ENCODE results near the gene LAMP2.

The LAMP2 gene

GRCh38 chrX:120402369-120402768 lies 66.7 kb downstream of the LAMP2 start:
- TF ChIP-seq ZNF596 (tag by site-specific recombination; IDR thresholded peaks at IDR 0.05) (no peak), ZNF174 (tag by site-specific recombination; IDR thresholded peaks at IDR 0.05) (no peak), ZNF121 (tag by site-specific recombination; IDR thresholded peaks at IDR 0.05) (no peak), GLI4 (tag by site-specific recombination; IDR thresholded peaks at IDR 0.05) (no peak)
- Histone ChIP-seq H3K27ac (ENCODE audit: extremely low read depth, low read depth, low read length) (no peak overlapping the region), H3K4me3 (ENCODE audit: low read depth, low read length) (no peak overlapping the region), H3K36me3 (ENCODE audit: control insufficient read depth in 2 of 2, insufficient read depth in 1 of 2, low read length in 2 of 2) (no peaks in the 10 kb centered on the region), H3K9me3 (ENCODE audit: control insufficient read depth, insufficient read depth, low read depth, low read length) (no peaks in the 10 kb centered on the region), H3K4me1 (ENCODE audit: control insufficient read depth, insufficient read depth, low read length) (no peaks in the 10 kb centered on the region)
- ChIA-PET CTCF (interaction anchor here (0.6 to 0.7 kb wide), 2 partner anchors 50 to 182 kb away, joined by 5 to 6 read pairs; no protein-coding TSS in a partner anchor), POLR2A (no interaction called here)

GRCh38 chrX:120401301-120401700 lies 67.8 kb downstream of the LAMP2 start:
- no peak overlapping the region for H3K27ac ChIP-seq (ENCODE audit: extremely low read depth, low read depth, low read length)
- CTCF ChIA-PET: interaction anchor here (1.3 kb wide), 1 partner anchor 49 kb away, joined by 4 read pairs; no protein-coding TSS in a partner anchor
- H3K36me3 ChIP-seq (ENCODE audit: control insufficient read depth in 2 of 2, insufficient read depth in 1 of 2, low read length in 2 of 2): no peaks in the 10 kb centered on the region
- no peak overlapping the region for H3K4me3 ChIP-seq (ENCODE audit: low read depth, low read length)
- no peaks in the 10 kb centered on the region for H3K4me1 ChIP-seq (ENCODE audit: control insufficient read depth, insufficient read depth, low read length)
- no peaks in the 10 kb centered on the region for H3K9me3 ChIP-seq (ENCODE audit: control insufficient read depth, insufficient read depth, low read depth, low read length)
- POLR2A ChIA-PET: no interaction called here
- TF ChIP-seq REST (tag by site-specific recombination; IDR thresholded peaks at IDR 0.05): peak; percentile 89
- no peak for TF ChIP-seq KLF16 (tag by site-specific recombination; IDR thresholded peaks at IDR 0.05)

GRCh38 chrX:120380699-120381098 lies 88.4 kb downstream of the LAMP2 start:
- ChIA-PET CTCF (interaction anchor here (0.6 to 2.9 kb wide), 8 partner anchors 15 to 98 kb away, joined by 3 to 11 read pairs (median 4); no protein-coding TSS in a partner anchor), POLR2A (no interaction called here)
- H3K4me1 ChIP-seq (ENCODE audit: control insufficient read depth, insufficient read depth, low read length): no peaks in the 10 kb centered on the region
- H3K9me3 ChIP-seq (ENCODE audit: control insufficient read depth, insufficient read depth, low read depth, low read length): no peaks in the 10 kb centered on the region; the same call in 1 of the 2 replicates
- H3K36me3 ChIP-seq (ENCODE audit: control insufficient read depth in 2 of 2, insufficient read depth in 1 of 2, low read length in 2 of 2): no peaks in the 10 kb centered on the region
- H3K4me3 ChIP-seq (ENCODE audit: low read depth, low read length): no peak overlapping the region
- no peak for TF ChIP-seq ZNF785 (tag by site-specific recombination; IDR thresholded peaks at IDR 0.05)
- no peak for TF ChIP-seq ZNF76 (tag by site-specific recombination; IDR thresholded peaks at IDR 0.05; ENCODE audit: borderline replicate concordance, low read depth)
- TF ChIP-seq ZNF654 (tag by site-specific recombination; IDR thresholded peaks at IDR 0.05; ENCODE audit: low read depth): peak; percentile 38
- no peak for TF ChIP-seq ZFP41 (tag by site-specific recombination; IDR thresholded peaks at IDR 0.05; ENCODE audit: borderline replicate concordance)
- TF ChIP-seq ZNF521 (tag by site-specific recombination; IDR thresholded peaks at IDR 0.05): no peak
- no peak overlapping the region for H3K27ac ChIP-seq (ENCODE audit: extremely low read depth, low read depth, low read length)

GRCh38 chrX:120379937-120380681 lies 89.0 kb downstream of the LAMP2 start:
- CTCF ChIA-PET: interaction anchor here (0.6 to 2.9 kb wide), 9 partner anchors 14 to 177 kb away, joined by 3 to 11 read pairs (median 3); no protein-coding TSS in a partner anchor
- POLR2A ChIA-PET: no interaction called here
- TF ChIP-seq SP3 (tag by site-specific recombination; IDR thresholded peaks at IDR 0.05) (no peak), ZNF221 (tag by site-specific recombination; IDR thresholded peaks at IDR 0.05; ENCODE audit: borderline replicate concordance) (no peak), ZNF10 (tag by site-specific recombination; IDR thresholded peaks at IDR 0.05) (no peak), ZNF664 (tag by site-specific recombination; IDR thresholded peaks at IDR 0.05) (no peak), ZNF214 (tag by site-specific recombination; IDR thresholded peaks at IDR 0.05; ENCODE audit: borderline replicate concordance) (no peak), ZNF292 (tag by site-specific recombination; IDR thresholded peaks at IDR 0.05; ENCODE audit: borderline replicate concordance, low read depth) (no peak), ZNF280C (tag by site-specific recombination; IDR thresholded peaks at IDR 0.05) (no peak), ZNF701 (tag by site-specific recombination; IDR thresholded peaks at IDR 0.05) (no peak), BCL11A (tag by site-specific recombination; IDR thresholded peaks at IDR 0.05; ENCODE audit: low read depth) (no peak), ZNF561 (tag by site-specific recombination; IDR thresholded peaks at IDR 0.05; ENCODE audit: borderline replicate concordance) (no peak), GLI2 (tag by site-specific recombination; IDR thresholded peaks at IDR 0.05; ENCODE audit: borderline replicate concordance, low read depth) (no peak)

More at GRCh38 chrX:120379937-120380681, 89.0 kb downstream of the LAMP2 start:
- no peaks in the 10 kb centered on the region for H3K36me3 ChIP-seq (ENCODE audit: control insufficient read depth in 2 of 2, insufficient read depth in 1 of 2, low read length in 2 of 2)
- no peak overlapping the region for H3K4me3 ChIP-seq (ENCODE audit: low read depth, low read length)
- H3K9me3 ChIP-seq (ENCODE audit: control insufficient read depth, insufficient read depth, low read depth, low read length): no peaks in the 10 kb centered on the region; the same call in 1 of the 2 replicates
- no peaks in the 10 kb centered on the region for H3K4me1 ChIP-seq (ENCODE audit: control insufficient read depth, insufficient read depth, low read length)
- no peak overlapping the region for H3K27ac ChIP-seq (ENCODE audit: extremely low read depth, low read depth, low read length)
